A549 (cell line): Measurements from ENCODE around the gene CLEC2L.

ENCODE experiments used
- ATOH8 ChIP-seq: fragments of 250-450 bp; sonication (Bioruptor Pico); IDR thresholded peaks from 2 replicates; pipeline ENCODE4 v1.5.0; 2020; ENCODE audit warnings: low read depth, mild to moderate bottlenecking, moderate library complexity
- CBX2 ChIP-seq: fragments of 200-600 bp; sonication (generic); IDR thresholded peaks from 2 replicates; pipeline ENCODE4 v1.6.1; 2016; ENCODE audit warnings: low read depth, mild to moderate bottlenecking, borderline replicate concordance
- CTCF ChIP-seq: fragments of >200 bp; sonication (Bioruptor Twin); formaldehyde crosslinking; IDR thresholded peaks from 3 replicates; pipeline ENCODE4 v1.5.1; 2016
- EHF ChIP-seq: fragments of 250-450 bp; sonication (Bioruptor Pico); IDR thresholded peaks from 2 replicates; pipeline ENCODE4 v1.5.0; 2020; ENCODE audit warnings: mild to moderate bottlenecking
- EP300 ChIP-seq, 2 experiments: fragments of >200 bp; sonication (Bioruptor Twin); formaldehyde crosslinking; IDR thresholded peaks; 2 replicates in 1 of 2; 3 replicates in 1 of 2; pipeline ENCODE4 v1.6.1; 2016 to 2017
- FOXS1 ChIP-seq: fragments of 250-450 bp; sonication (Bioruptor Pico); IDR thresholded peaks from 2 replicates; pipeline ENCODE4 v1.5.0; 2020; ENCODE audit warnings: mild to moderate bottlenecking, moderate library complexity
- HOXB5 ChIP-seq: fragments of 250-450 bp; sonication (Bioruptor Pico); IDR thresholded peaks from 2 replicates; pipeline ENCODE4 v1.5.0; 2020; ENCODE audit warnings: mild to moderate bottlenecking, moderate library complexity
- KDM1A ChIP-seq: fragments of 200-600 bp; sonication (generic); IDR thresholded peaks from 2 replicates; pipeline ENCODE4 v1.6.1; 2016; ENCODE audit warnings: low read depth, mild to moderate bottlenecking
- NR3C1 ChIP-seq: fragments of >200 bp; sonication (Bioruptor Twin); formaldehyde crosslinking; IDR thresholded peaks from 3 replicates; pipeline ENCODE4 v1.6.1; 2017
- POLR2A ChIP-seq: IDR thresholded peaks from 2 replicates; pipeline ENCODE4 v1.6.1; 2012; ENCODE audit warnings: mild to moderate bottlenecking, low read length
- RFX5 ChIP-seq: fragments of 450-650 bp; IDR thresholded peaks from 2 replicates; pipeline ENCODE4 v1.7.1; 2014; ENCODE audit warnings: antibody characterized with exemption, mild to moderate bottlenecking, moderate library complexity
- SMC3 ChIP-seq: fragments of >200 bp; sonication (Bioruptor Twin); formaldehyde crosslinking; IDR thresholded peaks from 3 replicates; pipeline ENCODE4 v1.6.1; 2018; ENCODE audit warnings: inconsistent platforms
- SREBF2 ChIP-seq: fragments of 450-650 bp; IDR thresholded peaks from 2 replicates; pipeline ENCODE4 v1.6.1; 2014; ENCODE audit warnings: mild to moderate bottlenecking, moderate library complexity
- TP53 ChIP-seq: fragments of 250-450 bp; sonication (Bioruptor Pico); IDR thresholded peaks from 2 replicates; pipeline ENCODE4 v1.5.0; 2021; ENCODE audit warnings: mild to moderate bottlenecking, moderate library complexity

- TF ChIP-seq TP53 (CRISPR knock-in tag) (no peak), KDM1A (no peak), EHF (no peak), ATOH8 (CRISPR knock-in tag) (no peak), HOXB5 (CRISPR knock-in tag) (no peak), SMC3 (no peak), EP300 (IDR thresholded peaks at IDR 0.05) (no peak), CTCF (no peak), RFX5 (no peak), POLR2A (no peak), NR3C1 (no peak), CBX2 (no peak), FOXS1 (no peak), SREBF2 (no peak)
These were observed 44.3 kb downstream of the CLEC2L start for GRCh38 chr7:139567647-139568345.
